GM21515 (cell line): ENCODE results near the gene KANSL2.

Experiments used
- ATAC-seq: cut with Tn5 transposase; IDR thresholded peaks from one replicate; pipeline ENCODE4 v1.9.1; 2021; ENCODE audit not compliant: unreplicated experiment

Gene KANSL2

DNA sequence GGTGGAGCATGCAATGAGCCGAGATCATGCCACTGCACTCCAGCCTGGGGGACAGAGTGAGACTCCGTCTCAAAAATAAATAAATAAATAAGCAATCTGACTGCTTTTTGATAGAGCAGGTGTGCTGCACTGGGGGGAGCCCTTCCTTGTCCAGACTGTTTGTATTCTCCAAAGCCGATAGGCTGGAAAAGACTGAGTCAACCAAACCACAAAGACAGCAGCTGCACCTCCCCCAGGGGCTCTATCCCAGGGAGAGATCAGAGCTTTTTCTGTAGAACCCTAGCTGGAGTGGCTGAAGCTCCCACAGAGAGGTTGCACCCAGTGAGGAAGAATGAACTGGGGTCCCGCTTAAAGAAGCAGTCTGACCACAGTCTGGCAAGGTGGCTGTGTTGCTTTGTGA lies 66.4 kb downstream of the KANSL2 start:
- no peak for ATAC-seq

DNA sequence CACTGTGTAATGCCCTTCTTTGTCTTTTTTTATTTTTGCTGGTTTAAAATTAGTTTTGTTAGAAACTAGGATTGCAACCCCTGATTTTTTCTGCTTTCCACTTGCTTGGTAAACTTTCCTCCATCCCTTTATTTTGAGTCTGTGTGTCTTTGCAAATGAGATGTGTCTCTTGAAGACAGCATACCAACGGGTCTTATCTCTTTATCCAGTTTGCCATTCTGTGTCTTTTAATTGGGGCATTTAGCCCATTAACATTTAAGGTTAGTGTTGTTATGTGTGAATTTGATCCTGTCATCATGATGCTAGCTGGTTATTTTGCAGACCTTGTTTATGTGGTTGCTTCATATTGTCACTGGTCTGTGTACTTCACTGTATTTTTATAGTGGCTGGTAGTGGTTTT lies 68.7 kb downstream of the KANSL2 start:
- no peak for ATAC-seq
